ENCODE data around the gene RCE1.

The RCE1 gene

DNA sequence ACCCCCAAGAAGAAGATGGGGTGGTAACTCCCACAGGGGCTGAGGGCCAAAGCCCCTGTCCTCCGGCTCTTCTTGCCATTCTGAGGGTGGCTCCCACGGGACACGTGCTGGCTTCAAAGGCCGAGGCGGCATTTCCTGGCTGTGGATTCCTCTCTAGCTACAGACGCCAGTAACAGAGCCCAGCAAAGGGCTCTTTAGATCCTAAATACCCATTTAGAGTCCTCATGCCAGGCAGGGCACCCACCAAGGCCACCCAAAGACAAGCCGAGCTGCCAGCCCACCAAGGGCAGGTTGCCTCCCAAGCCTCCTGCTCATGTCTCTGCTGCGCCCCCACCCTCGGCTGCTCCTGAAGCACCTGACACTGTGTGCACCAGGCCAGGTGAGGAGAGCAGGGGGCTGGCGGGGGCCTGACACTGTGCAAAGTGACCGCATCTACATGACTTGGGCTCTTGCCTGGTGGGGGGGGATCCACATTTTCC is 19.4 kb downstream of the RCE1 start:
- Histone ChIP-seq H4K8ac (ENCODE audit: low read depth, low read length) (no peak overlapping the region), H3K4ac (ENCODE audit: low read depth, low read length) (no peak overlapping the region), H4K12ac (ENCODE audit: low read depth, low read length) (no peak overlapping the region), H3K14ac (ENCODE audit: low read length) (no peak overlapping the region), H3K4me2 (ENCODE audit: low read length) (no peak overlapping the region), H3K79me1 (ENCODE audit: low read length) (no peaks in the 10 kb centered on the region), H3K27ac (ENCODE audit: low read depth, low read length) (no peak overlapping the region), H2BK12ac (ENCODE audit: low read length) (no peak overlapping the region), H3K27me3 (ENCODE audit: insufficient read depth, low read length) (no peaks in the 10 kb centered on the region), H4K91ac (ENCODE audit: low read depth, low read length) (no peak overlapping the region), H3K18ac (ENCODE audit: low read length) (no peak overlapping the region), H3K4me1 (ENCODE audit: control insufficient read depth in 1 of 2, insufficient read depth in 2 of 2, low read length in 2 of 2) (peaks cover 0 to 1% of the 10 kb centered on the region in 2 experiments), H3K23ac (ENCODE audit: low read length) (no peak overlapping the region), H2AFZ (ENCODE audit: insufficient read depth, low read length, poor library complexity) (no peak overlapping the region), H3K9ac (ENCODE audit: low read length) (no peak overlapping the region), H2BK5ac (ENCODE audit: low read depth, low read length, poor library complexity) (no peak overlapping the region), H3K36me3 (ENCODE audit: control insufficient read depth in 1 of 2, insufficient read depth in 2 of 2, low read length in 2 of 2) (peaks cover 2 to 12% of the 10 kb centered on the region in 2 experiments), H3K79me2 (ENCODE audit: control insufficient read depth, insufficient read depth, low read length, poor library complexity) (no peaks in the 10 kb centered on the region), H2AK5ac (ENCODE audit: low read length) (no peak overlapping the region), H3K4me3 (ENCODE audit: low read depth, low read length) (no peak overlapping the region), H3K9me3 (ENCODE audit: insufficient read depth, low read depth, low read length) (no peaks in the 10 kb centered on the region), H2BK120ac (ENCODE audit: insufficient read depth, low read length, poor library complexity) (no peak overlapping the region)
- no CpG with 5 or more reads among the region's 11 CpGs for WGBS (ENCODE audit: extremely low coverage, insufficient coverage, insufficient read length)
- no peak for DNase-seq

DNA sequence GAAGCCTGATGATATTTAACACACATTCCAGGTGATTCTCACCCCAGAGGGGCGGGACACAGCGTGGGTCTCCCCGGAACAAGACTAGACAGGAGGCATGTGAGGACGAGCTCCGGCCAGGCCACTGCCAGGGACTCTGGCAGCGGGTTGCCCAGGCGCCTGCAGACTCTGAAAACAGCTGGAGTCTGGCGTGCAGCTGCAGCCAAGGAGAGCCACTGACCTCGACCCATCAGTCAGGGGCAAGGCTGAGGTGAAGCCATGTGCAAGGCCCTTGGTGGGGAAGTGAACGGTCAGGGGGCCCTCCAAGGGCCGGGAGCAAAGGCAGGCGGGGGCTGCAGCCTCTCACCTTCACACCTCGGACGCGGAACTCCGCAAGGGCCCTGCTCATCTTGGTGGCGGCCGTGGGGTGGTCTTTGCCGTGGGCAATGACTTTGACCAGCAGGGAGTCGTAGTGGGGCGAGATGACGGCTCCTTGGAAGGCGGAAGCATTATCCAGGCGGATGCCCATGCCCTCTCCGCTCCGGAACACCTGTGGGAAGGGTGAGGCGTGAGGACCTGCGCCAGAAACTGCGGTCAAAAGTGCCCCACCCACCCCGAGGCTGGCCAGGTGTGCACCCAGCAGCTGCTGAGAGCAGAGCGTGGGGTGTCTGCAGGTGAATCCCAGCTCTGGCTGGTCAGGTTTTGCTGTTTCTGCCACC is 20.3 kb downstream of the RCE1 start:
- H3K9ac ChIP-seq (ENCODE audit: low read length): no peak overlapping the region
- no CpG with 5 or more reads among the region's 31 CpGs for WGBS (ENCODE audit: extremely low coverage, insufficient coverage, insufficient read length)

DNA sequence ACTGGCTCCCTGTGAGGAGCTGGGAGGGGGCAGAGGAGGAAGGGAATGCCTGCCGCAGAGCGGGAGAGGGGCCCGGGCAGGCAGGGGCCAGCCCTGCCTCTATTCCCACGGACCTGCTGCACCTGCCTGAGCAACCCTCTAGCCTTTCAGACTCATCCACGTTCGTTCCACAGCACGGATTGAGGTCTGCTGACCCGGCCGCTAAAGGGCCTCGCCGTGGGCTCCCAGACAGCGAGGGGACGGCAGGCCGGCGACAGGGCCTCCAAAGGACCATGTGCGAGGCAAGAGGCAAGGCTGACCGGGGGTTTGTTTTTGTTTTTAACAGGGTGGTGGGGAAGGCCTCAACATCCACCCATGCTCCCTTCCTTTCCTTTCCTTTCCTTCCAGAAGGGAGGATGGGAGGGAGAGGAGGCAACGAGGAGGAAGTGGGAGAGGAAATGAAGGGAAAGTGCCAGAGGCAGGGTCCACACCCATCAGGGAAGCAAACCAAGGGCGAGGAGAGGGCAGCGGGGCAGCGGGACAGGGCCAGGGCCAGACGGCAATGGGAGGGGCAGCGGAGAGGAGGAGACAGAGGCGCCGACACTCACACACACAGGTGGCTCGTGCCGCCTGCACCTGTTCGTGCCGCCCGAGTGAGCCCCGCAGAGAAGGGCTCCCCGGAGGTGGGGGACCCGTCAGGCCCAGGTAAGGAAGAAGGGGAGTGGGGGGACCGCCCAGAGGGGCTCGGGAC is 21.1 kb downstream of the RCE1 start:
- no peak overlapping the region for H3K4ac ChIP-seq (ENCODE audit: low read depth, low read length)
- H3K9ac ChIP-seq (ENCODE audit: low read length): no peak overlapping the region
- H3K9me3 ChIP-seq (ENCODE audit: insufficient read depth, low read depth, low read length): no peaks in the 10 kb centered on the region
- H2BK120ac ChIP-seq (ENCODE audit: insufficient read depth, low read length, poor library complexity): no peak overlapping the region
- no peak overlapping the region for H2AFZ ChIP-seq (ENCODE audit: insufficient read depth, low read length, poor library complexity)
- no peak overlapping the region for H4K12ac ChIP-seq (ENCODE audit: low read depth, low read length)
- H3K79me1 ChIP-seq (ENCODE audit: low read length): no peaks in the 10 kb centered on the region
- no peak overlapping the region for H2BK12ac ChIP-seq (ENCODE audit: low read length)
- no peak overlapping the region for H2BK5ac ChIP-seq (ENCODE audit: low read depth, low read length, poor library complexity)
- no peak overlapping the region for H4K8ac ChIP-seq (ENCODE audit: low read depth, low read length)
- no peak overlapping the region for H4K91ac ChIP-seq (ENCODE audit: low read depth, low read length)
- H3K79me2 ChIP-seq (ENCODE audit: control insufficient read depth, insufficient read depth, low read length, poor library complexity): no peaks in the 10 kb centered on the region
- H3K23ac ChIP-seq (ENCODE audit: low read length): no peak overlapping the region
- H2AK5ac ChIP-seq (ENCODE audit: low read length): no peak overlapping the region
- H3K27me3 ChIP-seq (ENCODE audit: insufficient read depth, low read length): no peaks in the 10 kb centered on the region
- no peak for DNase-seq
- peaks cover 0 to 4% of the 10 kb centered on the region in 2 experiments for H3K4me1 ChIP-seq (ENCODE audit: control insufficient read depth in 1 of 2, insufficient read depth in 2 of 2, low read length in 2 of 2)
- H3K18ac ChIP-seq (ENCODE audit: low read length): no peak overlapping the region
- H3K36me3 ChIP-seq (ENCODE audit: control insufficient read depth in 1 of 2, insufficient read depth in 2 of 2, low read length in 2 of 2): peaks cover under 1 to 4% of the 10 kb centered on the region in 2 experiments
- no peak overlapping the region for H3K14ac ChIP-seq (ENCODE audit: low read length)
- no CpG with 5 or more reads among the region's 35 CpGs for WGBS (ENCODE audit: extremely low coverage, insufficient coverage, insufficient read length)
- H3K4me2 ChIP-seq (ENCODE audit: low read length): no peak overlapping the region
- no peak overlapping the region for H3K27ac ChIP-seq (ENCODE audit: low read depth, low read length)
- no peak overlapping the region for H3K4me3 ChIP-seq (ENCODE audit: low read depth, low read length)

More for the DNA sequence above, 20.3 kb downstream of the RCE1 start:
- Histone ChIP-seq H3K4me2 (ENCODE audit: low read length) (no peak overlapping the region), H3K27ac (ENCODE audit: low read depth, low read length) (no peak overlapping the region), H2AFZ (ENCODE audit: insufficient read depth, low read length, poor library complexity) (no peak overlapping the region), H2BK120ac (ENCODE audit: insufficient read depth, low read length, poor library complexity) (no peak overlapping the region), H3K18ac (ENCODE audit: low read length) (no peak overlapping the region), H3K9me3 (ENCODE audit: insufficient read depth, low read depth, low read length) (no peaks in the 10 kb centered on the region), H3K79me2 (ENCODE audit: control insufficient read depth, insufficient read depth, low read length, poor library complexity) (no peaks in the 10 kb centered on the region), H3K14ac (ENCODE audit: low read length) (no peak overlapping the region), H2BK5ac (ENCODE audit: low read depth, low read length, poor library complexity) (no peak overlapping the region), H3K4me1 (ENCODE audit: control insufficient read depth in 1 of 2, insufficient read depth in 2 of 2, low read length in 2 of 2) (no peaks in the 10 kb centered on the region), H2BK12ac (ENCODE audit: low read length) (no peak overlapping the region), H3K23ac (ENCODE audit: low read length) (no peak overlapping the region), H3K4ac (ENCODE audit: low read depth, low read length) (no peak overlapping the region), H3K36me3 (ENCODE audit: control insufficient read depth in 1 of 2, insufficient read depth in 2 of 2, low read length in 2 of 2) (peaks cover 2 to 9% of the 10 kb centered on the region in 2 experiments), H4K12ac (ENCODE audit: low read depth, low read length) (no peak overlapping the region), H3K27me3 (ENCODE audit: insufficient read depth, low read length) (no peaks in the 10 kb centered on the region), H4K8ac (ENCODE audit: low read depth, low read length) (no peak overlapping the region), H3K4me3 (ENCODE audit: low read depth, low read length) (no peak overlapping the region), H4K91ac (ENCODE audit: low read depth, low read length) (no peak overlapping the region), H2AK5ac (ENCODE audit: low read length) (no peak overlapping the region), H3K79me1 (ENCODE audit: low read length) (no peaks in the 10 kb centered on the region)
- DNase-seq: no peak

DNA sequence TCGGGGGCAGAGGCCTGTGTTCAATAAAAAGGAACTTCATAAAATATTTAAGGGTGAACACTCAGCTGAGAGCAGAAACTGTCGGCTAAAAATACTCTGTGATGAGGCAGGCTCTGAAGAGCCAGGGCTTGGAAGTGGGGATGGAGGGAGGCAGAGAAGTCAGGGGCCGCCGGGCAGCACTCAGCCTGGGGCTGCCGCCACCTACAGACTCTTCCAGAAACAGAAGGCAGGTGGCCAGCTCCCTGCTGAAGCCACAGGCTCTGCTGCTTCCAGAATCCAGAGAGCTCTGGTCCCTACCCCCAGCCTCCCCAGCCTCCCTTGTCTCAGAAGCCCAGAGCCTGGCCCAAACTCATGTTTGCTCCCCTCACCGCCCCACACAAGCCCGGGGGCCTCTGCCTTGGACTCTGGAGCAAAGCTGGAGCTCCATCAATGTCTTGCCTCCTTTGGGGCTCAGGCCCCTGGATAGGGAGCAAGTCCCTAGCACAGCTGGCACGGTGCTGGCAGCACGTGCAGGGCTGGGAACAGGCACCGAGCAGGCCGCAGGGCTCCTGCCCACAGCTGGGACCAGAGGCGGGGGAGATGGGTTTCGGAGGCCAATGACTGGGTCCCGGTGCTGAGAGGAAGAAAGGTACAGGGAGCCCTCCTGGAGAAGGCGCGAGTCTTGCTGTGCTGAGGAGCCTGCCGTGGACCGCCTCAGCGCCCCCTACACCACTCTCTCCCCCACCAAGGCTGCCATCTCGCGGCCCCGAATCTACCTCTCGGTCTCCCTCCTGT is 21.9 kb downstream of the RCE1 start:
- Histone ChIP-seq H3K79me2 (ENCODE audit: control insufficient read depth, insufficient read depth, low read length, poor library complexity) (no peaks in the 10 kb centered on the region), H3K9ac (ENCODE audit: low read length) (no peak overlapping the region), H3K27me3 (ENCODE audit: insufficient read depth, low read length) (no peaks in the 10 kb centered on the region), H2BK12ac (ENCODE audit: low read length) (no peak overlapping the region), H3K36me3 (ENCODE audit: control insufficient read depth in 1 of 2, insufficient read depth in 2 of 2, low read length in 2 of 2) (peaks cover 0 to 4% of the 10 kb centered on the region in 2 experiments), H2AK5ac (ENCODE audit: low read length) (no peak overlapping the region), H4K12ac (ENCODE audit: low read depth, low read length) (no peak overlapping the region), H3K18ac (ENCODE audit: low read length) (no peak overlapping the region), H3K4me1 (ENCODE audit: control insufficient read depth in 1 of 2, insufficient read depth in 2 of 2, low read length in 2 of 2) (peaks cover 0 to 4% of the 10 kb centered on the region in 2 experiments), H3K9me3 (ENCODE audit: insufficient read depth, low read depth, low read length) (no peaks in the 10 kb centered on the region), H2BK120ac (ENCODE audit: insufficient read depth, low read length, poor library complexity) (no peak overlapping the region), H3K79me1 (ENCODE audit: low read length) (no peaks in the 10 kb centered on the region), H3K27ac (ENCODE audit: low read depth, low read length) (no peak overlapping the region), H3K14ac (ENCODE audit: low read length) (no peak overlapping the region), H3K23ac (ENCODE audit: low read length) (no peak overlapping the region), H4K8ac (ENCODE audit: low read depth, low read length) (no peak overlapping the region), H3K4me2 (ENCODE audit: low read length) (no peak overlapping the region), H4K91ac (ENCODE audit: low read depth, low read length) (no peak overlapping the region), H3K4ac (ENCODE audit: low read depth, low read length) (no peak overlapping the region), H2BK5ac (ENCODE audit: low read depth, low read length, poor library complexity) (no peak overlapping the region), H2AFZ (ENCODE audit: insufficient read depth, low read length, poor library complexity) (no peak overlapping the region), H3K4me3 (ENCODE audit: low read depth, low read length) (no peak overlapping the region)
- DNase-seq: no peak
- no CpG with 5 or more reads among the region's 23 CpGs for WGBS (ENCODE audit: extremely low coverage, insufficient coverage, insufficient read length)
